ENCODE measurements around the gene KRTAP5-3. TPM values are rescaled to one million over a fixed set of nuclear protein-coding genes. Genes with fewer than 3 reads are reported as not detected.
"Not testable (repeated sequence)": the region's sequence is repeated elsewhere in the genome, so short reads cannot be mapped to it uniquely, and the experiment has no call there.

KRTAP5-3 gene
- total RNA-seq, 2 donors from 2014 or later, result not detected

- Mint-ChIP-seq H3K4me1 (peaks cover 2% of the 10 kb centered on the region), H3K4me3 (no peak overlapping the region), H3K27ac (no peak overlapping the region), H3K36me3 (ENCODE audit: low read depth) (peaks cover 2% of the 10 kb centered on the region), H3K27me3 (peaks cover 36% of the 10 kb centered on the region)
- ATAC-seq (no peak), DNase-seq (no peak)
- no peaks in the 10 kb centered on the region for H3K9me3 ChIP-seq (ENCODE audit: control insufficient read depth, low read length, poor library complexity, severe bottlenecking)
Measured at GRCh38 chr11:1650034-1650917, 42.0 kb upstream of the KRTAP5-3 start.

- H3K4me3 Mint-ChIP-seq, result no peak overlapping the region
- H3K36me3 Mint-ChIP-seq (ENCODE audit: low read depth), result no peaks in the 10 kb centered on the region
- H3K9me3 ChIP-seq (ENCODE audit: control insufficient read depth, low read length, poor library complexity, severe bottlenecking), result no peaks in the 10 kb centered on the region
- H3K4me1 Mint-ChIP-seq, result peaks cover 5% of the 10 kb centered on the region
- peaks cover 38% of the 10 kb centered on the region for H3K27me3 Mint-ChIP-seq
- no peak overlapping the region for H3K27ac Mint-ChIP-seq
- DNase-seq, result no peak
- no peak for ATAC-seq
Measured at GRCh38 chr11:1648653-1649420, 40.6 kb upstream of the KRTAP5-3 start.

GRCh38 chr11:1647901-1648652 lies 39.8 kb upstream of the KRTAP5-3 start:
- no peaks in the 10 kb centered on the region for H3K9me3 ChIP-seq (ENCODE audit: control insufficient read depth, low read length, poor library complexity, severe bottlenecking)
- Mint-ChIP-seq H3K27ac (no peak overlapping the region), H3K27me3 (peaks cover 36% of the 10 kb centered on the region), H3K36me3 (ENCODE audit: low read depth) (no peaks in the 10 kb centered on the region), H3K4me3 (no peak overlapping the region), H3K4me1 (peaks cover 5% of the 10 kb centered on the region)
- ATAC-seq, result no peak
- no peak for DNase-seq

GRCh38 chr11:1646540-1646939 lies 38.3 kb upstream of the KRTAP5-3 start:
- H3K4me3 Mint-ChIP-seq; H3K36me3 Mint-ChIP-seq (ENCODE audit: low read depth); H3K27ac Mint-ChIP-seq; DNase-seq; H3K4me1 Mint-ChIP-seq; ATAC-seq; H3K9me3 ChIP-seq (ENCODE audit: control insufficient read depth, low read length, poor library complexity, severe bottlenecking): not testable (repeated sequence)
- H3K27me3 Mint-ChIP-seq, result peaks cover 33% of the 10 kb centered on the region

GRCh38 chr11:1645357-1645821 lies 37.1 kb upstream of the KRTAP5-3 start:
- H3K27ac Mint-ChIP-seq, result no peak overlapping the region
- ATAC-seq, result no peak
- H3K4me3 Mint-ChIP-seq, result no peak overlapping the region
- peaks cover 3% of the 10 kb centered on the region for H3K4me1 Mint-ChIP-seq
- DNase-seq, result no peak
- peaks cover 32% of the 10 kb centered on the region for H3K27me3 Mint-ChIP-seq
- H3K9me3 ChIP-seq (ENCODE audit: control insufficient read depth, low read length, poor library complexity, severe bottlenecking), result no peaks in the 10 kb centered on the region
- H3K36me3 Mint-ChIP-seq (ENCODE audit: low read depth), result no peaks in the 10 kb centered on the region

- Mint-ChIP-seq H3K36me3 (ENCODE audit: low read depth) (no peaks in the 10 kb centered on the region), H3K27ac (no peak overlapping the region), H3K4me3 (no peak overlapping the region), H3K4me1 (peaks cover 8% of the 10 kb centered on the region), H3K27me3 (peaks cover 38% of the 10 kb centered on the region)
- DNase-seq, result no peak
- H3K9me3 ChIP-seq (ENCODE audit: control insufficient read depth, low read length, poor library complexity, severe bottlenecking), result no peaks in the 10 kb centered on the region
- no peak for ATAC-seq
Measured at GRCh38 chr11:1644601-1645356, 36.5 kb upstream of the KRTAP5-3 start.

- no peak for DNase-seq
- H3K9me3 ChIP-seq (ENCODE audit: control insufficient read depth, low read length, poor library complexity, severe bottlenecking), result no peaks in the 10 kb centered on the region
- Mint-ChIP-seq H3K27me3 (peaks cover 54% of the 10 kb centered on the region), H3K36me3 (ENCODE audit: low read depth) (no peaks in the 10 kb centered on the region), H3K4me3 (no peak overlapping the region), H3K27ac (no peak overlapping the region), H3K4me1 (peaks cover 10% of the 10 kb centered on the region)
- ATAC-seq, result no peak
Measured at GRCh38 chr11:1643146-1643690, 35.0 kb upstream of the KRTAP5-3 start.

- no peak for DNase-seq
- peaks cover 53% of the 10 kb centered on the region for H3K27me3 Mint-ChIP-seq
- no peak overlapping the region for H3K4me3 Mint-ChIP-seq
- H3K36me3 Mint-ChIP-seq (ENCODE audit: low read depth), result no peaks in the 10 kb centered on the region
- H3K27ac Mint-ChIP-seq, result no peak overlapping the region
- no peak for ATAC-seq
- no peaks in the 10 kb centered on the region for H3K9me3 ChIP-seq (ENCODE audit: control insufficient read depth, low read length, poor library complexity, severe bottlenecking)
- H3K4me1 Mint-ChIP-seq, result peaks cover 10% of the 10 kb centered on the region
Measured at GRCh38 chr11:1642288-1643145, 34.3 kb upstream of the KRTAP5-3 start.

GRCh38 chr11:1641096-1641495 lies 32.8 kb upstream of the KRTAP5-3 start:
- Mint-ChIP-seq H3K4me1 (peaks cover 10% of the 10 kb centered on the region), H3K4me3 (no peak overlapping the region), H3K36me3 (ENCODE audit: low read depth) (no peaks in the 10 kb centered on the region), H3K27ac (no peak overlapping the region), H3K27me3 (peaks cover 51% of the 10 kb centered on the region)
- DNase-seq (no peak), ATAC-seq (no peak)
- H3K9me3 ChIP-seq (ENCODE audit: control insufficient read depth, low read length, poor library complexity, severe bottlenecking), result no peaks in the 10 kb centered on the region

GRCh38 chr11:1640076-1640946 lies 32.0 kb upstream of the KRTAP5-3 start:
- ATAC-seq (peak; percentile 45), DNase-seq (peak in 1 of 3 donors; percentile 28)
- peak overlapping the region; percentile 50 for H3K4me3 Mint-ChIP-seq
- peaks cover 10% of the 10 kb centered on the region for H3K4me1 Mint-ChIP-seq
- H3K27me3 Mint-ChIP-seq, result peaks cover 56% of the 10 kb centered on the region
- H3K27ac Mint-ChIP-seq, result no peak overlapping the region
- no peaks in the 10 kb centered on the region for H3K9me3 ChIP-seq (ENCODE audit: control insufficient read depth, low read length, poor library complexity, severe bottlenecking)
- no peaks in the 10 kb centered on the region for H3K36me3 Mint-ChIP-seq (ENCODE audit: low read depth)

GRCh38 chr11:1639666-1640065 lies 31.4 kb upstream of the KRTAP5-3 start:
- ATAC-seq (no peak), DNase-seq (no peak)
- peaks cover 56% of the 10 kb centered on the region for H3K27me3 Mint-ChIP-seq
- H3K27ac Mint-ChIP-seq, result no peak overlapping the region
- H3K4me3 Mint-ChIP-seq, result peak overlapping the region; percentile 50
- H3K36me3 Mint-ChIP-seq (ENCODE audit: low read depth), result no peaks in the 10 kb centered on the region
- peaks cover 10% of the 10 kb centered on the region for H3K4me1 Mint-ChIP-seq
- no peaks in the 10 kb centered on the region for H3K9me3 ChIP-seq (ENCODE audit: control insufficient read depth, low read length, poor library complexity, severe bottlenecking)

All from T-helper 17 cell (primary cell).